SJCRH30 (cell line): ENCODE data around the gene ANAPC10. TPM values are rescaled to one million over a fixed set of nuclear protein-coding genes. Genes with fewer than 3 reads are reported as not detected.
A peak's percentile ranks its signal among the peaks of the same experiment; 100 is the strongest.
"Not testable (repeated sequence)": the region's sequence is repeated elsewhere in the genome, so short reads cannot be mapped to it uniquely, and the experiment has no call there.

Source experiments
- DNase-seq, 2 experiments: peaks; one replicate each; pipeline ENCODE4 v3.0.0-alpha.2; 2015 to 2020
- H3K27ac ChIP-seq: fragments of 250-450 bp; sonication (Bioruptor Pico); 2 replicates; pipeline ENCODE4 v1.5.1; 2020; ENCODE audit warnings: mild to moderate bottlenecking, moderate library complexity
- H3K27me3 ChIP-seq: fragments of 250-450 bp; sonication (Bioruptor Pico); 2 replicates; pipeline ENCODE4 v1.5.1; 2020; ENCODE audit warnings: mild to moderate bottlenecking, moderate library complexity
- H3K36me3 ChIP-seq: fragments of 250-450 bp; sonication (Bioruptor Pico); 2 replicates; pipeline ENCODE4 v1.5.1; 2020; ENCODE audit warnings: mild to moderate bottlenecking, moderate library complexity
- H3K4me1 ChIP-seq: fragments of 250-450 bp; sonication (Bioruptor Pico); 2 replicates; pipeline ENCODE4 v1.5.1; 2020; ENCODE audit warnings: mild to moderate bottlenecking, moderate library complexity
- H3K4me3 ChIP-seq: fragments of 250-450 bp; sonication (Bioruptor Pico); 2 replicates; pipeline ENCODE4 v1.5.1; 2020; ENCODE audit warnings: mild to moderate bottlenecking, moderate library complexity
- H3K9me3 ChIP-seq: fragments of 250-450 bp; sonication (Bioruptor Pico); replicated peaks from 2 replicates; pipeline ENCODE4 v1.5.1; 2020; ENCODE audit warnings: mild to moderate bottlenecking, moderate library complexity
- total RNA-seq: library from RNA; depleted of rRNA; stranded (reverse); fragments of >200 nt; shearing (Covaris generic); gene quantifications from 2 replicates; pipeline ENCODE4 v1.2.3, GENCODE V29; 2014

Gene ANAPC10
- total RNA-seq, 1 experiment from 2014 or later: 29.3 TPM

GRCh38 chr4:145010315-145010714 is 87.7 kb downstream of the ANAPC10 start:
- DNase-seq, H3K4me3 ChIP-seq, H3K36me3 ChIP-seq, H3K27me3 ChIP-seq, H3K27ac ChIP-seq, H3K9me3 ChIP-seq, H3K4me1 ChIP-seq: not testable (repeated sequence)

GRCh38 chr4:145003675-145004074 is 94.3 kb downstream of the ANAPC10 start:
- H3K36me3 ChIP-seq: no peaks in the 10 kb centered on the region
- H3K9me3 ChIP-seq: no peaks in the 10 kb centered on the region
- H3K4me3 ChIP-seq: no peak overlapping the region
- H3K4me1 ChIP-seq: no peaks in the 10 kb centered on the region
- DNase-seq: no peak
- no peaks in the 10 kb centered on the region for H3K27me3 ChIP-seq
- no peak overlapping the region for H3K27ac ChIP-seq

GRCh38 chr4:145001635-145002034 is 96.4 kb downstream of the ANAPC10 start:
- H3K36me3 ChIP-seq: no peaks in the 10 kb centered on the region
- H3K4me1 ChIP-seq: no peaks in the 10 kb centered on the region
- no peak overlapping the region for H3K27ac ChIP-seq
- no peaks in the 10 kb centered on the region for H3K9me3 ChIP-seq
- H3K4me3 ChIP-seq: no peak overlapping the region
- no peak for DNase-seq
- H3K27me3 ChIP-seq: no peaks in the 10 kb centered on the region

- DNase-seq, H3K27me3 ChIP-seq, H3K27ac ChIP-seq, H3K4me1 ChIP-seq, H3K4me3 ChIP-seq, H3K36me3 ChIP-seq, H3K9me3 ChIP-seq: not testable (repeated sequence)
Observed at GRCh38 chr4:145000656-145001055, 97.3 kb downstream of the ANAPC10 start.

GRCh38 chr4:144989306-144989705 is 108.7 kb downstream of the ANAPC10 start:
- peak; percentile 65 to 83 for DNase-seq
- Histone ChIP-seq H3K27ac (peak overlapping the region; percentile 71), H3K36me3 (no peaks in the 10 kb centered on the region; the same call in 1 of the 2 replicates), H3K4me1 (peaks cover 10% of the 10 kb centered on the region), H3K9me3 (no peaks in the 10 kb centered on the region), H3K4me3 (no peak overlapping the region), H3K27me3 (no peaks in the 10 kb centered on the region)

- Histone ChIP-seq H3K9me3 (no peaks in the 10 kb centered on the region; the same call in 1 of the 2 replicates), H3K36me3 (no peaks in the 10 kb centered on the region), H3K4me3 (no peak overlapping the region)
Observed at GRCh38 chr4:144985531-144985930, 112.5 kb downstream of the ANAPC10 start.

GRCh38 chr4:144985014-144985413 is 113.0 kb downstream of the ANAPC10 start:
- no peaks in the 10 kb centered on the region; the same call in 1 of the 2 replicates for H3K9me3 ChIP-seq
- H3K36me3 ChIP-seq: no peaks in the 10 kb centered on the region
- H3K4me3 ChIP-seq: no peak overlapping the region
- H3K27me3 ChIP-seq: no peaks in the 10 kb centered on the region
- peaks cover 10% of the 10 kb centered on the region for H3K4me1 ChIP-seq
- no peak overlapping the region for H3K27ac ChIP-seq
- DNase-seq: no peak

More at GRCh38 chr4:144985531-144985930, 112.5 kb downstream of the ANAPC10 start:
- Histone ChIP-seq H3K27ac (no peak overlapping the region), H3K4me1 (peaks cover 10% of the 10 kb centered on the region), H3K27me3 (no peaks in the 10 kb centered on the region)
- DNase-seq: no peak

GRCh38 chr4:144984241-144984640 is 113.8 kb downstream of the ANAPC10 start:
- Histone ChIP-seq H3K4me1 (peaks cover 4% of the 10 kb centered on the region), H3K4me3 (no peak overlapping the region), H3K27me3 (no peaks in the 10 kb centered on the region), H3K36me3 (no peaks in the 10 kb centered on the region), H3K27ac (no peak overlapping the region), H3K9me3 (no peaks in the 10 kb centered on the region; the same call in 1 of the 2 replicates)
- DNase-seq: no peak

- no peaks in the 10 kb centered on the region for H3K9me3 ChIP-seq
- no peaks in the 10 kb centered on the region for H3K36me3 ChIP-seq
- no peak overlapping the region for H3K4me3 ChIP-seq
- no peaks in the 10 kb centered on the region for H3K4me1 ChIP-seq
- no peak for DNase-seq
- H3K27ac ChIP-seq: no peak overlapping the region
- no peaks in the 10 kb centered on the region for H3K27me3 ChIP-seq
Observed at GRCh38 chr4:144975718-144976117, 122.3 kb downstream of the ANAPC10 start.

GRCh38 chr4:144970597-144970996 is 127.4 kb downstream of the ANAPC10 start:
- H3K4me1 ChIP-seq: no peaks in the 10 kb centered on the region
- no peak overlapping the region for H3K27ac ChIP-seq
- H3K27me3 ChIP-seq: no peaks in the 10 kb centered on the region
- no peak overlapping the region for H3K4me3 ChIP-seq
- no peak for DNase-seq
- H3K36me3 ChIP-seq: no peaks in the 10 kb centered on the region
- H3K9me3 ChIP-seq: no peaks in the 10 kb centered on the region

GRCh38 chr4:144969821-144970220 is 128.2 kb downstream of the ANAPC10 start:
- Histone ChIP-seq H3K4me3 (no peak overlapping the region), H3K27me3 (no peaks in the 10 kb centered on the region), H3K36me3 (no peaks in the 10 kb centered on the region), H3K4me1 (no peaks in the 10 kb centered on the region), H3K27ac (no peak overlapping the region), H3K9me3 (no peaks in the 10 kb centered on the region)
- DNase-seq: no peak

GRCh38 chr4:144968606-144969005 is 129.4 kb downstream of the ANAPC10 start:
- Histone ChIP-seq H3K27ac (no peak overlapping the region), H3K9me3 (no peaks in the 10 kb centered on the region), H3K36me3 (no peaks in the 10 kb centered on the region), H3K4me1 (no peaks in the 10 kb centered on the region), H3K4me3 (no peak overlapping the region), H3K27me3 (no peaks in the 10 kb centered on the region)
- no peak for DNase-seq

- no peak for DNase-seq
- no peaks in the 10 kb centered on the region for H3K9me3 ChIP-seq
- no peak overlapping the region for H3K27ac ChIP-seq
- no peaks in the 10 kb centered on the region for H3K27me3 ChIP-seq
- no peaks in the 10 kb centered on the region for H3K4me1 ChIP-seq
- no peaks in the 10 kb centered on the region for H3K36me3 ChIP-seq
- no peak overlapping the region for H3K4me3 ChIP-seq
Observed at GRCh38 chr4:144967161-144967560, 130.8 kb downstream of the ANAPC10 start.

- Histone ChIP-seq H3K27ac (no peak overlapping the region), H3K9me3 (no peaks in the 10 kb centered on the region), H3K4me3 (no peak overlapping the region), H3K4me1 (no peaks in the 10 kb centered on the region), H3K36me3 (no peaks in the 10 kb centered on the region), H3K27me3 (no peaks in the 10 kb centered on the region)
- no peak for DNase-seq
Observed at GRCh38 chr4:144962300-144962699, 135.7 kb downstream of the ANAPC10 start.

- Histone ChIP-seq H3K4me1 (no peaks in the 10 kb centered on the region), H3K27ac (no peak overlapping the region), H3K9me3 (no peaks in the 10 kb centered on the region), H3K36me3 (no peaks in the 10 kb centered on the region), H3K27me3 (no peaks in the 10 kb centered on the region), H3K4me3 (no peak overlapping the region)
- no peak for DNase-seq
Observed at GRCh38 chr4:144955104-144955503, 142.9 kb downstream of the ANAPC10 start.

- H3K27me3 ChIP-seq: no peaks in the 10 kb centered on the region
- H3K9me3 ChIP-seq: no peaks in the 10 kb centered on the region
Observed at GRCh38 chr4:144954230-144954629, 143.8 kb downstream of the ANAPC10 start.

More at GRCh38 chr4:144954230-144954629, 143.8 kb downstream of the ANAPC10 start:
- H3K27ac ChIP-seq: no peak overlapping the region
- no peak for DNase-seq
- H3K36me3 ChIP-seq: no peaks in the 10 kb centered on the region
- no peaks in the 10 kb centered on the region for H3K4me1 ChIP-seq
- H3K4me3 ChIP-seq: no peak overlapping the region
